Islet precursor cell (in vitro differentiated cells): Measurements from ENCODE around the gene PIP5K1A.
A peak's percentile ranks its signal among the peaks of the same experiment; 100 is the strongest.
"Not testable (repeated sequence)": the region's sequence is repeated elsewhere in the genome, so short reads cannot be mapped to it uniquely, and the experiment has no call there.

ENCODE experiments used
- DNase-seq: peaks from one replicate; pipeline ENCODE4 v3.0.0-alpha.2; 2018

Gene PIP5K1A

GRCh38 chr1:151198254-151199127 lies at the start of gene PIP5K1A:
Gene PIP5K1A (plus strand): TSS chr1:151198552. CDS start chr1:151198997, 445 bp downstream.
- peak; percentile 98 for DNase-seq

GRCh38 chr1:151156515-151156819 lies 41.9 kb upstream of the PIP5K1A start, which contains the start of gene TNFAIP8L2:
Gene TNFAIP8L2 (plus strand): TSS chr1:151156649. CDS start chr1:151158698, 2,049 bp downstream.
- peak; percentile 52 for DNase-seq

- no peak for DNase-seq
These were observed 41.3 kb upstream of the PIP5K1A start for GRCh38 chr1:151157067-151157531.

- no peak for DNase-seq
These were observed 40.0 kb upstream of the PIP5K1A start for GRCh38 chr1:151158326-151158725.

GRCh38 chr1:151158751-151159251 lies 39.6 kb upstream of the PIP5K1A start:
- DNase-seq: no peak

GRCh38 chr1:151159373-151159772 lies 39.0 kb upstream of the PIP5K1A start:
- no peak for DNase-seq

- no peak for DNase-seq
These were observed 33.5 kb upstream of the PIP5K1A start for GRCh38 chr1:151164732-151165280.

GRCh38 chr1:151165281-151165737 lies 33.0 kb upstream of the PIP5K1A start:
- DNase-seq: peak; percentile 77

GRCh38 chr1:151165738-151166504 lies 32.4 kb upstream of the PIP5K1A start, which contains the start of the genes LYSMD1 and SCNM1:
Gene LYSMD1 (minus strand): TSS chr1:151165902. CDS start chr1:151165258, 644 bp downstream.
Gene SCNM1 (plus strand): TSS chr1:151166144. CDS start chr1:151166153, 9 bp downstream.
- peak; percentile 99 for DNase-seq

- peak; percentile 81 for DNase-seq
These were observed 31.8 kb upstream of the PIP5K1A start for GRCh38 chr1:151166505-151166956.

GRCh38 chr1:151167116-151167515 lies 31.2 kb upstream of the PIP5K1A start:
- DNase-seq: no peak

GRCh38 chr1:151171190-151171589 lies 27.2 kb upstream of the PIP5K1A start:
- DNase-seq: no peak

GRCh38 chr1:151175041-151175741 lies 23.2 kb upstream of the PIP5K1A start:
- no peak for DNase-seq

- DNase-seq: no peak
These were observed 22.5 kb upstream of the PIP5K1A start, which contains the start of gene TMOD4 for GRCh38 chr1:151175863-151176262. Gene TMOD4 (minus strand): TSS chr1:151175981. CDS start chr1:151174875, 1,106 bp downstream.

- no peak for DNase-seq
These were observed 21.8 kb upstream of the PIP5K1A start for GRCh38 chr1:151176514-151177045.

GRCh38 chr1:151184211-151184610 lies 14.1 kb upstream of the PIP5K1A start:
- DNase-seq: no peak

- no peak for DNase-seq
These were observed 11.1 kb upstream of the PIP5K1A start for GRCh38 chr1:151187205-151187604.

GRCh38 chr1:151188667-151189066 lies 9.7 kb upstream of the PIP5K1A start:
- DNase-seq: not testable (repeated sequence)

- DNase-seq: peak; percentile 94
These were observed 8.5 kb upstream of the PIP5K1A start, which contains the start of gene VPS72 for GRCh38 chr1:151189637-151190445. Gene VPS72 (minus strand): TSS chr1:151190197. CDS start chr1:151190121, 76 bp downstream.

GRCh38 chr1:151192047-151192446 lies 6.3 kb upstream of the PIP5K1A start:
- no peak for DNase-seq

GRCh38 chr1:151193304-151193703 lies 5.0 kb upstream of the PIP5K1A start:
- DNase-seq: no peak
